ENCODE results near the gene CCNY. TPM values are rescaled to one million over a fixed set of nuclear protein-coding genes. Genes with fewer than 3 reads are reported as not detected.
"Not testable (repeated sequence)": the region's sequence is repeated elsewhere in the genome, so short reads cannot be mapped to it uniquely, and the experiment has no call there.

The CCNY gene
- total RNA-seq, 1 experiment from 2014 or later: 30.9 TPM

DNA sequence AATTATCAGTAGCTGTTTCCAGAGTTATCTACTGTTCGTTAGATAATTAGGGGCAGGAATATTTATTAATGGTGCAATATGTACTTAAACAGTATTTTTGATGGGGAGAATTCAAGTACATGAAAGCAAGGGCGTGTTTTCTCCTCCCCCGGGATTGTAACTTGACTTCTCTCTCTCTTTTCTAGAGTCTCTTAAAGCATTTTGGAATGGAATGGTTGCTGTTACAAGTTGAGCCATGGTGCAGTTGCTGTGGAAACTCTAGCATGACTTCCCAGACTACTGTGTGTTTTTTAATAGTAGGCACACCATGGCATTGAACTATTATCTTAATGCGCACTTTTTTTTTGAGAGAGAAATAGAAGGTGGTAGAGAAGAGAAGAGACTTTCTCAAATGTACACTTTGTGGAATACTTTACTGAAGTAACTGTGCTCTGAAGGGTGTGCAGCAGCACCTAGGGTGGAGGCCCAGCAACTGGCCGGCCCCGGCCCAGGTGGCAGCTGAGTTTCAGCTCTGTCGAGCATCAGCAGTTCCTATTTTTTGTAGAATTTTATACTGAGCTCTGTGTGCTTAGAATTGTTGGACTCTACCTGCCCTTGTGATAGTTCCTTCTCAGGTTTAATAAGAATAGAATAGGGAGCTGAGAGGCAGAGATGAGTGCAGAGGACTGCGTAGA, 64.4 kb downstream of the CCNY start:
- no peak for DNase-seq (ENCODE audit: extremely low read depth, low read depth)

DNA sequence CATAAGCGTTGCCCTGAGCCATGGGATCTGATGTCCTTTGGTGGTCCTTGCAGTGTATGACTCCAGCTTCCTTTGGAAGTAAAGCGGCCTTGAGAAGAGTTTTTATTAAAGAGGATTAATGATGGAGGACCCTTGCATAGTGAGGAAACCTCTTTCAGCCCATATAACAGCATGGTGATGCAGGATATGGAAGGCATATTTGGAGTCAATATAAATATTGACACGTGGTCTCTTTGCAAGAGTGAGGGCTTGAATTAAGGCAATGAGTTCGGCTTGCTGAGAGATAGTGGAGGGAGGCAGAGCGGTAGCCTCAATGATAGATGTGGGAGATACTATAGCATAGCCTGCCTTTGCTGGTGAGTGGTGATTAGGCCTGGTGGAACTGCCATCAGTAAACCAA, 67.2 kb downstream of the CCNY start:
- not testable (repeated sequence) for DNase-seq (ENCODE audit: extremely low read depth, low read depth)

DNA sequence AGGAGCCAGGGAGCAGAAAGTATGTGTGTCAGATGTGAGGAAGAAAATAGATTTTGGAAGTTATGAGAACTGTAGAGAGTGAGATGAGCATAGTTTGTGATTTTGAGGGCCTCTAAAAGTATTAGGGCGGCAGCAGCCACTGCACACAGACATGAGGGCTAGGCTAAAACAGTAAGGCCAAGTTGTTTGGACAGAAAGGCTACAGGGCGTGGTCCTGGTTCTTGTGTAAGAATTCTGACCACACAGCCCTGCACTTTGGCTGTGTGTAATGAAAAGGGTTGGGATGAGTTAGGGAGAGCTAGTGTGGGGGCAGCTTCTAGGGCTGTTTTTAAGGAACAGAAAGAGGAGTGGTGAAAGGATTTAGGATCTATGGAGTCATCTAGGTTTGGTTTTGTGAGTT, 67.8 kb downstream of the CCNY start:
- not testable (repeated sequence) for DNase-seq (ENCODE audit: extremely low read depth, low read depth)

DNA sequence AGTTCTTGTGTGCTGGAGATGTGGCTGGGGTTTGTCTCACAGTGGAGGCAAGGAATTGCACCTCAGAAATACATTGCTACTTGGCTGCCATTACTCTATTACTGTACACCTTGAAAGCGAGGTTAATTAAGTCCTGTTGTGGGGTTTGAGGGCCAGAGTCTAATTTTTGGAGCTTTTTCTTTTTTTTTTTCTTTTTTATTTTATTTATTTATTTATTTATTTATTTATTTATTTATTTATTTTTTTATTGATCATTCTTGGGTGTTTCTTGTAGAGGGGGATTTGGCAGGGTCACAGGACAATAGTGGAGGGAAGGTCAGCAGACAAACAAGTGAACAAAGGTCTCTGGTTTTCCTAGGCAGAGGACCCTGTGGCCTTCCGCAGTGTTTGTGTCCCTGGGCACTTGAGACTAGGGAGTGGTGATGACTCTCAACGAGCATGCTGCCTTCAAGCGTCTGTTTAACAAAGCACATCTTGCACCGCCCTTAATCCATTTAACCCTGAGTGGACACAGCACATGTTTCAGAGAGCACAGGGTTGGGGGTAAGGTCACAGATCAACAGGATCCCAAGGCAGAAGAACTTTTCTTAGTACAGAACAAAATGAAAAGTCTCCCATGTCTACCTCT, 69.8 kb downstream of the CCNY start:
- not testable (repeated sequence) for DNase-seq (ENCODE audit: extremely low read depth, low read depth)

DNA sequence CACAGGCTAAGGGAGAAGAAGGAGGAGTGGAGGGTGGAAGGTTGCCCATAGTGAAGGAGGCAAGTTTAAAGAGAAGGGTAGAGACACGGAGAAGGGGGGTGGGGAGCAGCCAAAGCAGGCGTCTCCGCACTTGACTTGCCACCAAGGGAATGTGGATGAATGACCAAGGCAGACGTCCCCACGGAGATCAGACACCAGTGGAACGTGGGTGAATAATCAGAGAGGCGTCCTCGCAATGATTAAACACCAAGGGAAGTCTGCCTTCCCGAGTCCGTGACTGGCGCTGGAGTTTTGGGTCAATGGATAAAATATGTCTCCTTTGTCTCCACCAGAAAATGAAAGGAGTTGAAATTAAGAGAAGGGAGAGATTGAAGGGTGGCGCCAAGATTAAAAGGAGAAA, 71.4 kb downstream of the CCNY start:
- not testable (repeated sequence) for DNase-seq (ENCODE audit: extremely low read depth, low read depth)

DNA sequence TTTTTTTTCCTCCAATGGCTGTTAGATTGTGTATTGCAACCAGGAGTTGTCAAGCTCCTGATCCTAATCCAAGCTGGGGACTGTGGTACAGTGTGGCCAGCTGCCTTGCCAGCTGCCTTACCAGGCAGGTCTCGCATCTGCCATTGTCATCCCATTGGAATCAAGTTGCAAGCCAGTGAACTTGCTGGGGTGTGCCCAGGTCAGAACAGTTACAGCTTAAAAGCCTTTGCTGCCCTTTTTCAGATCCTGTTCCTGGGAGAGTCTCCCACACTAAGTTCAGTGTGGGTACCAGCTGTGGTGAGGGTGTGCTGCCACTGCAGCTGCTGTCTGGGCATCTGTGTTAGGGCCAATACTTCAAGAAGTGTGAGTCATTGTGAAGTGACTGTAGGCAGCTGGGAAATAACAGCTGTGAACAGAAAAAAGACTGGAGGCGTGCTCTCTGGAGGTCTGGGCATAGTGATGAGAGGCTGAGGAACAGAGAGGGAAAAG, 72.8 kb downstream of the CCNY start:
- no peak for DNase-seq (ENCODE audit: extremely low read depth, low read depth)

DNA sequence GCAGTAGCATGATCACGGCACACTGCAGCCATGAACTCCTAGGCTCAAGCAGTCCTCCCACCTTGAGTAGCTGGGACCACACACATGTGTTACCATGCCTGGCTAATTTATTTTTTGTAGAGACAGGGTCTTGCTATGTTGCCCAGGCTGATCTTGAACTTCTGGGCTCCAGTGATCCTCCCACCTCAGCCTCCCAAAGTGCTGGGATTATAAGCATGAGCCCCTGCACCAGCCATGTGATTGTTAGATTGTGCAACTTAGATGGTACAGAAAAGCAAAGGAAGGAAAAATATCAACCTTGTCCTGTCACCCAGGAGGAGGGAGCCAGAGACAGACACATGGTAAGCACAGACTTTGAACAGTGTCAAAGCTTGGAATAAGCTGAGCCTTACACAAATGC, 73.5 kb downstream of the CCNY start:
- no peak for DNase-seq (ENCODE audit: extremely low read depth, low read depth)

DNA sequence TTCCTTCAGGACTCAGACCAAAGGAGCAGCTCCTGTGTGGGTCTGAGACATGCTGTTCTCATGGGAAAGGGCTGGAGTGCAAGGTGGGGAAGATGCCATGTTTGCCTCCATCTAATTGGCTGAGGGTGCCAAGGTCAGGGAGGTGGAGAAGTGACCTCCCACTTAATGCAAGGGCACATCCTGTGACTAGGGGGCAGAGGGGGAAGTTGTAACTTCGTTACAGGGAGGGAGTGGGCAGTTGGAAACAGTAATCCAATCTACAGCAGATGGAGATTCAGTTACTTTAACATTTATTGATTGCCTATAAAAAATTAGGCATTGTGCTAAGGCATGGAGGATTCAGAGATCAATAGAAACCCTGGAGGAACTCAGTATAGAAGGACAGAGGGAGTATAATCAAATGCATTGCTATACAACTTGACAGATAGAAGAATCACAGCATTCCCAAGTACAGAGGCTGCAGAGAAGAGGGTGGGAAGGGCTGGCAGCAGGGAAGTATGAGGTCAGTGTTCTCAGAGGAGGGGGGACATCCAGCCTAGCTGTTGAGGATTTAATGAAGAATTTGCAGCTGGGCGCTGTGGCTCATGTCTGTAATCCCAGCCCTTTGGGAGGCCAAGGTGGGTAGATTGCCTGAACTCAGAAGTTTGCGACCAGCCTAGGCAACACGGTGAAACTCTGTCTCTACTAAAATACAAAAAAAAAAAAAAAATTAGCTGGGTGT, 75.9 kb downstream of the CCNY start:
- no peak for DNase-seq (ENCODE audit: extremely low read depth, low read depth)

DNA sequence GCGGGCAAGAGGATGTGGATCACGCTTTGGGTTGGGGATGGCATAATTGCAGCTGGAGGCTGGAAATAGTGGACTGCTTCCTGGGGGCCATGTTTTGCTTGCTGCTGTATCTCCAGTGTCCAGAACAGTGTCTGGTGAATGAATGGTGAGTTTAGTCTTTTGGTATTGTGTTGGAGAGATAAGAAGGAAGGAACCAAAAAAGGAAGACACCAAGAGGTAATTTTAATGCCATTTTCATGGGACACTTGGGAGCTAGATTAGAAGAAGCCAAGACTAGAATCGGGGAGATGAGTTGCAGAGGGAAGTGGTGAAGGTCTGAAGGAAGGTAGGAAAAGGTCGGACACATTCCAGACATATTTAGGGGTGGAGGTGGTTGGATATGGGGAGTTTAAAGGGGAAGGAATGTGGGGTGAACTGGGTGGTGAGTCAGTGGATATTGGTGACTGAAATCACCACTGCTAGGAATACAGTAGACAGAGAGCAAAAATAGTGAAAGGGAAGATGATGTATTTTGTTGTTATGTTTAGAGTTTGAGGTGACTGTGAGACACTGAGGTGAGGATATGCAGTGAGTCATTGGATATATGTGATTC, 76.7 kb downstream of the CCNY start:
- no peak for DNase-seq (ENCODE audit: extremely low read depth, low read depth)

DNA sequence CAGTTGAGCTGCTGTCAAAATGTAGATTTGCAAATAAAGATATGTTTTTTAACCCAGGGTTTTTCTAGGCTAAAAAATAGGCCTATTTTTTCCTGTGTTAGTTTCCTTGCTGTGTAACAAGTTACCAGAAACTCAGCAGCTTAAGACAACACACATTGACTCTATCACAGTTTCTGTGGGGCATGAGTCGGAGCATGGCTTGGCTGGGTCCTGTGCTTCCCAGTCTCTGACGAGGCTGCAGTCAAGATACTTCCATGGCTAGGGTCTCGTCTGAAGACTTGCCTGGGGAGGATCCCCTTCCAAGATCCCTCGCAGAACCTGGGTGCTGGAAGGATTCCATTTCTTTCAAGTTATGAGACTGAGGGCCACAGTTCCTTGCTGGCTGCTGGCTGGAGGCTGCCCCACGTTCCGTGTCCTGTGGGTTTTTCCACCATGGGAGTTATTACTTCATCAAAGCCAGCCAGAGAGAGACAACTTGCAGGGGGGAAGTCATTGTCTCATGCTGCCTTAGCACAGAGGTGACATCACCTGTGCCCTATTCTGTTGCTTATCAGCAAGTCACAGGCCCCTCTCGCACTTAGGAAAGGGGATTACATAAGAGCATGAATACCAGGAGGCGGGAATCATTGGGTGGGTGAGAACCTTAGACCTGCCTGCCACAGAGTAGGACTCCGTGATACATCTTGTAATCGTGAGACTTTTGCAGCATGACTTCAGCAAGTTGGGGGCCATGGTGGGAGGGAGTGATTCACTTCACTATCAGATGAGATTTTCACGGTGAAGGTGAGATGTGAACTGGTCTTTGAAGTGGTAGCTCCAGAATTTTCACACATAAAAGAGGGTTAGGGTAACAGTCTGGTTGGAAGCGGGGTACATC, 77.9 kb downstream of the CCNY start:
- no peak for DNase-seq (ENCODE audit: extremely low read depth, low read depth)

DNA sequence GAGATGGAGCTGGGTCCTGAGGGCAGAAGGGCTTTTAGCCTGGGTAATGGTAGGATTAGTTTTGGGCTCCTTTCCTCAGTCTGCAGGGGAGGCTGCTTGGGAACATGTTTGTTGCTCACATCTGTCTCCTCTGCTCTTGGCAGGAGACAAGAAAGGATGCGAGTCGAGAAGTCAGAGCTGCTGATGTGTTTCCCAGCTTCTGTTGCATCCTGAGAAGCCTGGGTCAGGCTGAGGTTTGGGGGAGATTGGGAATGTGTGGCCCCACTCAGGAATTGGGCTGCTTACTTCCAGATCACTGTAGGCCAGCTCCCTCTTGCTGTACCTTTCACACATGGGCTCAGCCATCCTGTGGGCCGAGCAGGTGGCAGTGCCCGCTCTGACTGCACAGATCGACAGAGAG, 79.2 kb downstream of the CCNY start:
- no peak for DNase-seq (ENCODE audit: extremely low read depth, low read depth)

DNA sequence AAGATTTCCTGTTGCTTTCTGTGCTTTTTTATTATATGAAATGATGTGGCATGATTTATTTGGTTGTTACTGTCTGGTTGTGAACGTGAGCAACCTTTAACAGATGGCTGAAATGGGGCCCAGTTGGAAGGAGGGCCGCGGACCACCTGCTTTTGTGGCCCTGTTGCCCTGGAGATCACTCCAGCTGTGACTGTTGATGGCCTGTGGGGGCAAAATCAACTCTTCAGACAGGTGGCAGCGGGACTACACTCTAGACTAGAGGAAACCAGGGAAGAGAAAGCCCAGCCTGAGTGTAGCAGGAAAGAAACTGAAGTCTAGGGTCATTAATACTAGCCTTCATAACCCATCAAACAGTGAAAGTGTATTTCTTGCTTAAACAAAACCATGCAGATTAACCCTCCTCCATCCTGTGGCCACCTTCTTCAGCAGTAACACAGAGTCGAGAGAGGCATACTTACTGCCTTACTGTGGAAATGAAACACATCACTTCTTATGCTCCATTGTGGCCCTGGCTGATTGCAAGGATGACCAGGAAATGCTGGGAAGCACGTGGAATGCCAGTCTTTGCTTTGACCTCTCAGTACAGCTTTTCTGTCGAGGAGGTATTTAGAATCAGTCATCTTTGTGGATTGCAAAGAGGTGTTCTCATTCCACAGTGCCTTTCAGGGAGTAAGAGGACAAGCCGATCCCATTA, 80.5 kb downstream of the CCNY start:
- DNase-seq (ENCODE audit: extremely low read depth, low read depth): no peak

DNA sequence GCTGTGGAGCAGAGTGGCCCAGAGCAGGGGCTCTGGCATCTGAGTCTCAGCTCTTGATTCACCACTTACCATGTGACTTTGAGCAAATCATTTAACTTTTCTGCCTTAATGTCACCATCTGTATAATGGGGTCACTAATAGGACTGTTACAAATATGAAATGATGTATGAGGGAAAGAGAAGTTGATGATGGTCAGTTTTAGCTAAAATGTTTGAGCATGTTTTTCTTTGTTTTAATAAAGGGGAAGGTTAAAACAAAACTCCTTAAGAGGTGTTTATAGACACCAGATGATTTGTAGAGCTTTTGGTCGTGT, 81.0 kb downstream of the CCNY start:
- DNase-seq (ENCODE audit: extremely low read depth, low read depth): no peak

DNA sequence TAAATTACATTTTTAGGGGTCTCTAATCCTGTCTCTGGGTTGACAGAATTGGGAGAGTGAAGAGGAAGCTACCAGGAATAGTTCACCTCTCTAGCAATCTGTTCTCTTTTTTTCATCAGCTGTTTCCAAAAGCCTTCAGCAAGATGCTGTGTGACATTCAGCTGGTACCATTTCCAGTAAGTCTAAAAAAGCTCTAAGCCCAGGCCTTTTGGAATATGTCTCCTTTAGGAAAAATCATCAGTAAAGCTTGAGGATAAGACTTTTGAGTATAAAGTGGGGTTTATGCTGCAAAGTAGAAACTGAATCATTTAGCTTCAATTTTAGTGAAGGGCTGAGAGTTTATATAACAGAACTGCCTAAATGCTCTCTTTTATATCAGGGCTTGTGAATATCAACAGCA, 81.5 kb downstream of the CCNY start:
- no peak for DNase-seq (ENCODE audit: extremely low read depth, low read depth)

DNA sequence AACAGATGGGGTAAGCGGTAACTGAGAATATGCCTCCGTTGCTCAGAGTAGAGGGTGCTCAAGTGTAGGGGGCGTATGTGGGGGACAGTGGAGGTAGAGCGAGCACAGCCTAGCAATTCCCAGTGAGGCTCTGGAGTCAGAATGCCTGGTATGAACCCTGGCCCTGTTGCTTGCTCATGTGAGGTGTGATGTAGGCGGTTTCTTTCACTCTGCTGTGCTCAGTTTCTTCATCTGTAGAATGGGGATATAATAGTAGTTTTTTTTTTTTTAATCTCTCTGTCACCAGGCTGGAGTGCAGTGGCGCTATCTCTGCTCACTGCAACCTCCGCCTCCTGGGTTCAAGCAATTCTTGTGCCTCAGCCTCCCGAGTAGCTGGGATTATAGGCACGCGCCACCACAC, 82.3 kb downstream of the CCNY start:
- DNase-seq (ENCODE audit: extremely low read depth, low read depth): not testable (repeated sequence)

DNA sequence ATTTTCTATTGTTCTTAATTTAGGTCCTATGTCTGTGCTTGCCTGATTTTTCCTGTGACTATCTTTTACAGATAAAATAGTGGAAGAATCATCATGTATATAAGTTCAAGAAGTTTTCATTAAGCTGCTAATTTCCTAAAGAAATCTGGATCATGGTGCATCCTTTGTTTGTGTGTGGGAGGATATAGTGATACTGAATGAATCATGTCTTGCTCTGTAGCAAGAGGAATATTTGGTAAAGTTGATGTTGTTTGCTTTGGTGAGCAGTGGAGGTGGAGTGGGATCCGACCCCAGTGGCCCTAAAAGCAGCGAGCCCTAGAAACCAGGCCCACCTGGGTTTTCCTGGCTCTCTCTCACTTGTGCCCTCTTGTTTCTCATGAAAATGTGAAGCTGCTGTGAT, 83.7 kb downstream of the CCNY start:
- no peak for DNase-seq (ENCODE audit: extremely low read depth, low read depth)

DNA sequence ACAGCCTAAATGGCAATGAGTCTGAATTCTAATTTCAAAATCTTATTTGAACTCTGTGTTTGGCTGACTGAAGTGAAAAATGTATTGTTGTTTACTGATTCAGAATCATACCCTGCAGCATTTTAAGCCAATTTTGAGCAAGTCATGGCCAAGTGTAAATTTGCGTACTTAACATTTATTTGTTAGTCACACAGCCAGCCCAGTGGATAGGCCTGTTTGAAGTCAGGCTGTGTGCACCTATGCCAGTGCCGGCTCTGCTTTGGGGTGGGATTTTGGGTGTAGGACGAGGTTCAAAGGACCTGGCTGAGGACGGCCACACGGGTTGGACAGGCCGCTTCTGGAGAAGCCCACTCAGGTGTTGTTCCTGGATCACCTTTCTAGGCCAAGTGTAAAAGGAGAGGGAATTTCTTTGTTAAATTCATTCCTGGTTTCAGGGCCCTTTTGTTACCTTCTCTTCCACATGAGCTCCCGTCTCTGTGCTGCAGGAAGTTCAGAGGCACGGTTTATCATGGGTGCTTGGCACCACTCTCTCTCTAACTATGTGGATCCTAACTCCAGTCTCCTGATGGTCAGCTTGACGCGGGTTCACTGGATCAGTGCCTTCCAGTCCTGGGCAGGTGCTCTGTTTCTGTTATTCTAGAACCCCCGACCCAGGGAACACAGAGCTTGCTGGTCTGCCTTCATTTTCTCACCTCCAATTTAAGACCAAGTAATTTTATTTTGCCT, 84.7 kb downstream of the CCNY start:
- DNase-seq (ENCODE audit: extremely low read depth, low read depth): peak; percentile 22

DNA sequence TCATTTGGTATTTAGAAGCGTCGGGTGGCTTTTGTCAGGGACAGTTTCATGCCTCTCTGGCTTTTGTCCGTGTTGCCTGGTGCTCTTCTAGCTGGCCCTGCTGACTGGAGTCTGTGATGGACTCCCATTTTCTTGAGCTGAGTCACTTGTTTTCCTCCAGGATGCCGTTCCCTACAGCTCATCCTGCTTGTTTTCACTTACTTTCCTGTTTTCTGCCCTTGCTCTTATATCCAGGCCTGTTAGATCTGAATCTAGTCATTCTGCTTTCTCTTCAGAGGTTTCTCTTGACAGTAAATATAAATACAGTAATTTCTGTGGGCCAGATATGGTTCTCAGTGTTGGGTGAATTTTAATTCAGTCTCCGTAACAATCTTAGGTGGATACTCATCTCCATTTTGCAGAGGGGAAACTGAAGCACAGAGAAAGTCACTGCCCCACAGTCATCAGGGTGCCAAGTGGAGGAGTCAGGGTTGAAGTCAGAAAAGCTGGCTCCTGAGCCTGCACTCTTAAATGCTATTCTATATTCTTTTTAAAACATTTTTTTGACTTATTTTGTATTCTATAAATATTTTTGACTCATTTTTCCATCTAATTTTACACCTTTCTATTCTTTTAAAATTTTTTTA, 85.4 kb downstream of the CCNY start:
- peak; percentile 62 for DNase-seq (ENCODE audit: extremely low read depth, low read depth)

DNA sequence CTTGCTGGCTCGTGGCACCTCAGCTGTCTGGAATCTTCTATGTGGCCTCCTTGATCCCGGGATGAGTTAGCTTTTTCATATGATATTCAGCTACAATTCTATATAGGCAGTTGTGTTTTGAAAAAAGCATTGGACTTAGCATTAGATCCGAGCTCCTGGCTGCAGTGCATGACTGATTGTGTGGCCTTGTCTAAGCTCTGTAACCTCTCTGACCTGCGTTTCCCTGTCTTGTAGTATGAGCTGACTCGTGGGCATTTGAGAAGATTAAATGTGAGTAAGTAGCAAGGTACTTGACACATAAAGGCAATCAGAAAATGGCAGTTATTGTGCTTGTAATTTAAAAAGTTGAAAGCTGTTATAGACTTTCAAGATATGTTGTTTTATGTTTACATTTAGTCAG, 85.9 kb downstream of the CCNY start:
- no peak for DNase-seq (ENCODE audit: extremely low read depth, low read depth)

Measured in NCI-H460 (cell line).